PFSK-1 (cell line): ENCODE measurements around the gene TTC21A.

Experiments
- FOXP2 ChIP-seq: optimal IDR thresholded peaks from 2 replicates; pipeline ENCODE3; 2011; ENCODE audit warnings: borderline replicate concordance, control low read depth, inconsistent platforms; ENCODE audit not compliant: insufficient read depth; ENCODE audit errors: extremely low read length, extremely low read depth
- POLR2AphosphoS5 ChIP-seq: IDR thresholded peaks from 2 replicates; pipeline ENCODE4 v1.6.1; 2012; ENCODE audit warnings: low read depth, mild to moderate bottlenecking, control low read depth, low read length, moderate library complexity
- REST ChIP-seq, 2 experiments: IDR thresholded peaks; 2 replicates each; pipeline versions ENCODE4 v1.6.1 to v1.8.0; 2011 to 2012; ENCODE audit warnings: low read depth in 2 of 2, low read length in 2 of 2, control low read depth in 1 of 2, inconsistent platforms in 1 of 2, mild to moderate bottlenecking in 1 of 2, moderate library complexity in 1 of 2; ENCODE audit not compliant: insufficient read depth in 1 of 2
- SIN3A ChIP-seq: IDR thresholded peaks from 2 replicates; pipeline ENCODE4 v1.6.1; 2012; ENCODE audit warnings: mild to moderate bottlenecking, low read length, moderate library complexity, borderline replicate concordance; ENCODE audit not compliant: insufficient read depth
- TAF1 ChIP-seq: IDR thresholded peaks from 2 replicates; pipeline ENCODE4 v1.6.1; 2012; ENCODE audit warnings: low read length, control low read depth, borderline replicate concordance; ENCODE audit not compliant: insufficient read depth

TTC21A gene

DNA sequence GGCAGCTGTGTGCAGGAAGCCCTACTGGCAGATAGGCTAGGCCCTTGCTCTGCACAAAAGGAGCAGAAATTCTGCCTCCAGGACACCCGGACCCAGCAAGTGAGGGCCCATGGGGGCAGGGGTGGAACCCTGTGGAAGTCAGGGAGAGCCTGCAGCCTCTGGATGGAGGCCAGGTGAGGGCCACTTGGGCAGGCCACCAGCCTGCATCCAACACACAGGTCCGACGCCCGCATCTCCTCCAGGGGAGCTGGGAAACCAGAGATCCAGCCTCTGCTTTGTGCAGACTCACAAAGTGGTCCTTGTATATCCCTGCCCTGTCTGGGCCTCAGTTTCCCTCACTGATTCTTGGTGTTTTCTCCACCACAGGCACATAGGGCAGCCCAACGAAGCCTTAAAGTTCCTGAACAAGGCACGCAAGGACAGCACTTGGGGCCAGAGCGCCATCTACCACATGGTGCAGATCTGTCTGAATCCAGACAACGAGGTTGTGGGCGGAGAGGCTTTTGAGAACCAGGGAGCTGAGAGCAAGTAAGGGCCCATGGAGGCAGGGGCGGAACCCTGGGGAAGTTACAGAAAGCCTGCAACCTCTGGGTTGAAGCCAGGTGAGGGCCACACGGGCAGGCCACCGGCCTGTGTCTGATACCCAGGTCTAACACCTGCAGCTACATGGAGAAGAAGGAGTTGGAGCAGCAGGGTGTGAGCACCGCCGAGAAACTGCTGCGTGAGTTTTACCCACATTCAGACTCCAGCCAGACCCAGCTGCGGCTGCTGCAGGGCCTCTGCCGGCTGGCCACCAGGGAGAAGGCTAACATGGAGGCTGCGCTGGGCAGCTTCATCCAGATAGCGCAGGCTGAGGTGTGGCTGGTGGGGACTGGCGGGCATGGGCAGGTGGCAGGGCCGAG is 29.3 kb downstream of the TTC21A start:
- no peak for TF ChIP-seq POLR2AphosphoS5
- no peak for TF ChIP-seq SIN3A

- TF ChIP-seq TAF1 (no peak), POLR2AphosphoS5 (no peak), FOXP2 (no peak), REST (IDR thresholded peaks at IDR 0.05; ENCODE audit: insufficient read depth in 1 of 2, low read depth in 2 of 2, low read length in 2 of 2) (no peak), SIN3A (no peak)
Observed at GRCh38 chr3:39137435-39137936, 30.0 kb downstream of the TTC21A start.

DNA sequence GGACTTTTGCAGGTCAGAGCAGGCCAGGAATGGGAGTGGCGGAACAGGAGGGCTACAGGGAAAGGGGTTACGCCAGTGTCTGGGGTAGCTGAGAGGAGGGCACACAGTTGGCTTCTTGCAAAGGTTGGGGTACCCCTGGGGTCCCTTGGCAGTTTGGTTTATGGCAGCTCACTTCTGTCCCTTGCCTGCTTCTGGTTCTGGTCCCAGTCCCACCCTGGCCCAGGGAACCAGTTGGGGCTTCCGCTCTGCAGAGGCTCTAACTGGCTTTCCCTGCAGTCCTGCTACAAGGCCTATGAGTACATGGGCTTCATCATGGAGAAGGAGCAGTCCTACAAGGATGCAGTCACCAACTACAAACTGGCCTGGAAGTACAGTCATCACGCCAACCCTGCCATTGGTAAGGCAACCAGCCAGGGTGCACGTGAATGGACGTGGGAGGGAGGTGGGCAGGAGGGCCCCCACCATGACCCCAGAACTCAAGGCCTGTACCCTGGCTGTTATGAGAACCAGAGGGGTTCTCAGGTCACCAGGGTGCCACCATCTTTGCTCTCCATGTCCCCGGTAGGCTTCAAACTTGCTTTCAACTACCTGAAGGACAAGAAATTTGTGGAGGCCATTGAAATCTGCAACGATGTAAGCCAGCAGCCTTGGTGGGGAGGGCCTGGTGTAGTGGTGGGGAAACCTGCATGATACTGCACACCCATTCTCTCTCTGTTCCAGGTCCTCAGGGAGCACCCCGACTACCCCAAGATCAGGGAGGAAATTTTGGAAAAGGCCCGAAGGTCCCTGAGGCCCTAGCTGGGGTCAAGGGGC is 30.7 kb downstream of the TTC21A start:
- TF ChIP-seq TAF1 (no peak), FOXP2 (no peak), POLR2AphosphoS5 (no peak), SIN3A (no peak), REST (IDR thresholded peaks at IDR 0.05; ENCODE audit: insufficient read depth in 1 of 2, low read depth in 2 of 2, low read length in 2 of 2) (no peak)

DNA sequence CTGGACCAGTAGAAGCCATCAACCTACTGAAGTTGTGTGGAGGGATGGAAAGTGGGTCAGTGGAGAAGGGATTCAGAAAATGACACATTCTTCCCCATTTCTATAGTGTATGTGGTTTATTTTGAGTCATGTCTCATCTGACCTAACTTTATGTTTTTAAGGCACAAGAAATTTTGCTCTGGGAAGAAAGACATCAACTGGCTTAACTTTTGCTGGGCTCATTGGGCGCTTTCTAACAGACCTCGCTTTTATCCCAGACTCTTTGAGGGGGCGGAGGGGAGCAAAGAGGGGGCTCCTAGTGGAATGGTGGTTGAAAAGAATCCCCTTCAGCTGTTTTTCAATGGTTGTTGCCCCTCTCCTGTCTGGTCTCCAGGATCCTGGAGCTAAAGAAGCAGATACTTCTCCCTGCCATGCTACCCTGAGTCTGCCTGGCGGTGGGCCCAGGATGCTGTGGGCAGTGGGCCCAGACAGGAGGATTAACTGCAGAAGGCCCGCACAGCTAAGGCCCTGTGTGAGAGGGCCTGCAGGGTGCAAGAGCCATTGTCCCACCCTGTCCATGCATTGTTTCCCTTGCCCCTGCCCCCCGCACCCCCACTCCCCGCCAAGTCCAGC is 31.4 kb downstream of the TTC21A start:
- TF ChIP-seq REST (IDR thresholded peaks at IDR 0.05; ENCODE audit: insufficient read depth in 1 of 2, low read depth in 2 of 2, low read length in 2 of 2) (no peak), SIN3A (no peak), POLR2AphosphoS5 (no peak), TAF1 (no peak), FOXP2 (no peak)

GRCh38 chr3:39139442-39139841 is 32.0 kb downstream of the TTC21A start:
- no peak for TF ChIP-seq POLR2AphosphoS5
- no peak for TF ChIP-seq REST (IDR thresholded peaks at IDR 0.05; ENCODE audit: insufficient read depth in 1 of 2, low read depth in 2 of 2, low read length in 2 of 2)
- no peak for TF ChIP-seq SIN3A
- TF ChIP-seq TAF1, result no peak
- no peak for TF ChIP-seq FOXP2
